K562 (cell line): ENCODE data around the gene ZNF629. TPM values are rescaled to one million over a fixed set of nuclear protein-coding genes. Genes with fewer than 3 reads are reported as not detected.

ENCODE experiments used
- ATF3 ChIP-seq, 2 experiments: fragments of 450-650 bp in 1 of 2; sonication (generic) in 1 of 2; formaldehyde crosslinking in 1 of 2; IDR thresholded peaks in 1 of 2; conservative IDR thresholded peaks in 1 of 2; 2 replicates each; pipeline versions ENCODE4 v1.6.1 to v1.8.1; 2016 to 2023; ENCODE audit warnings: mild to moderate bottlenecking in 2 of 2, moderate library complexity in 2 of 2, inconsistent platforms in 1 of 2, missing genetic modification reagents in 1 of 2
- HOMEZ ChIP-seq: fragments of 250-450 bp; sonication (Bioruptor Pico); IDR thresholded peaks from 2 replicates; pipeline ENCODE4 v1.4.0; 2020; ENCODE audit warnings: mild to moderate bottlenecking, moderate library complexity
- MAZ ChIP-seq, 2 experiments: fragments of 450-650 bp in 1 of 2; sonication (generic) in 1 of 2; formaldehyde crosslinking; IDR thresholded peaks in 1 of 2; conservative IDR thresholded peaks in 1 of 2; 2 replicates each; pipeline versions ENCODE4 v1.4.0 to v1.5.0; 2020; ENCODE audit warnings: mild to moderate bottlenecking in 1 of 2, missing genetic modification reagents in 1 of 2
- NCOA6 ChIP-seq: fragments of 450-650 bp; IDR thresholded peaks from 2 replicates; pipeline ENCODE4 v1.6.1; 2017; ENCODE audit warnings: mild to moderate bottlenecking
- RBM22 ChIP-seq: fragments of 200-400 bp; formaldehyde crosslinking; IDR thresholded peaks from 2 replicates; pipeline ENCODE4 v1.6.1; 2018; ENCODE audit warnings: low read length, low read depth; ENCODE audit not compliant: poor library complexity, severe bottlenecking
- SREBF2 ChIP-seq: sonication (generic); formaldehyde crosslinking; IDR thresholded peaks from 2 replicates; pipeline ENCODE4 v1.4.0; 2020; ENCODE audit warnings: mild to moderate bottlenecking, missing genetic modification reagents
- ZNF511 ChIP-seq: sonication (generic); formaldehyde crosslinking; IDR thresholded peaks from 2 replicates; pipeline ENCODE4 v1.8.0; 2022; ENCODE audit warnings: mild to moderate bottlenecking, missing genetic modification reagents
- polyA plus RNA-seq, 8 experiments: library from polyadenylated mRNA; depleted of rRNA in 4 of 8; stranded (reverse) in 5 of 8; unstranded in 3 of 8; fragments of >200 nt; fragmentation: Nextera tagmentation in 2 of 8; fragmentation: Illumina TruSeq in 1 of 8; extraction: Ambion mirVana in 2 of 8; extraction: Trizol in 1 of 8; gene quantifications; 2 replicates each; pipeline versions ENCODE4 v1.2.1 to v1.2.3, GENCODE V29; 2011 to 2014; ENCODE audit warnings: inconsistent platforms in 1 of 8, missing spikeins in 1 of 8
- total RNA-seq, 7 experiments: library from RNA; depleted of rRNA in 6 of 7; stranded (reverse); fragments of >200 nt in 6 of 7; fragmentation: Illumina TruSeq in 2 of 7; extraction: Trizol in 2 of 7; gene quantifications; 2 replicates each; pipeline versions ENCODE4 v1.2.1 to v1.2.3, GENCODE V29; 2011 to 2021; ENCODE audit warnings: low replicate concordance in 1 of 7
- TF ChIP-seq, protein P1 (sequence below): conservative IDR thresholded peaks from 2 replicates; pipeline ENCODE4 v1.6.1; 2011; ENCODE audit warnings: low read depth, mild to moderate bottlenecking, low read length; ENCODE audit not compliant: control insufficient read depth
- TF ChIP-seq, protein P2 (sequence below): fragments of 250-450 bp; sonication (Bioruptor Pico); IDR thresholded peaks from 2 replicates; pipeline ENCODE4 v1.4.0; 2020; ENCODE audit warnings: mild to moderate bottlenecking, moderate library complexity

ZNF629 gene
- total and polyA plus RNA-seq, 9 of the 15 experiments (the other 6 are each of a cell fraction or from before 2014, with no cell fraction given) = 0.44 to 18.8 (median 7.4) TPM

- TF ChIP-seq ATF3 (IDR thresholded peaks at IDR 0.05) (no peak), ATF3 (CRISPR knock-in tag; conservative IDR thresholded peaks at IDR 0.05) (no peak), ZNF511 (CRISPR knock-in tag) (peak; percentile 34; the same call in 1 of the 2 replicates), NCOA6 (no peak), MAZ (CRISPR knock-in tag; conservative IDR thresholded peaks at IDR 0.05 in 1 of 2, IDR thresholded peaks at IDR 0.05 in 1 of 2) (peak; percentile 79 to 95), HOMEZ (peak; percentile 46; the same call in 1 of the 2 replicates), SREBF2 (CRISPR knock-in tag) (no peak), RBM22 (peak; percentile 59)
- TF ChIP-seq, protein P1, sequence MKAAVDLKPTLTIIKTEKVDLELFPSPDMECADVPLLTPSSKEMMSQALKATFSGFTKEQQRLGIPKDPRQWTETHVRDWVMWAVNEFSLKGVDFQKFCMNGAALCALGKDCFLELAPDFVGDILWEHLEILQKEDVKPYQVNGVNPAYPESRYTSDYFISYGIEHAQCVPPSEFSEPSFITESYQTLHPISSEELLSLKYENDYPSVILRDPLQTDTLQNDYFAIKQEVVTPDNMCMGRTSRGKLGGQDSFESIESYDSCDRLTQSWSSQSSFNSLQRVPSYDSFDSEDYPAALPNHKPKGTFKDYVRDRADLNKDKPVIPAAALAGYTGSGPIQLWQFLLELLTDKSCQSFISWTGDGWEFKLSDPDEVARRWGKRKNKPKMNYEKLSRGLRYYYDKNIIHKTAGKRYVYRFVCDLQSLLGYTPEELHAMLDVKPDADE = peak; percentile 4; the same call in 1 of the 2 replicates
- TF ChIP-seq, protein P2, sequence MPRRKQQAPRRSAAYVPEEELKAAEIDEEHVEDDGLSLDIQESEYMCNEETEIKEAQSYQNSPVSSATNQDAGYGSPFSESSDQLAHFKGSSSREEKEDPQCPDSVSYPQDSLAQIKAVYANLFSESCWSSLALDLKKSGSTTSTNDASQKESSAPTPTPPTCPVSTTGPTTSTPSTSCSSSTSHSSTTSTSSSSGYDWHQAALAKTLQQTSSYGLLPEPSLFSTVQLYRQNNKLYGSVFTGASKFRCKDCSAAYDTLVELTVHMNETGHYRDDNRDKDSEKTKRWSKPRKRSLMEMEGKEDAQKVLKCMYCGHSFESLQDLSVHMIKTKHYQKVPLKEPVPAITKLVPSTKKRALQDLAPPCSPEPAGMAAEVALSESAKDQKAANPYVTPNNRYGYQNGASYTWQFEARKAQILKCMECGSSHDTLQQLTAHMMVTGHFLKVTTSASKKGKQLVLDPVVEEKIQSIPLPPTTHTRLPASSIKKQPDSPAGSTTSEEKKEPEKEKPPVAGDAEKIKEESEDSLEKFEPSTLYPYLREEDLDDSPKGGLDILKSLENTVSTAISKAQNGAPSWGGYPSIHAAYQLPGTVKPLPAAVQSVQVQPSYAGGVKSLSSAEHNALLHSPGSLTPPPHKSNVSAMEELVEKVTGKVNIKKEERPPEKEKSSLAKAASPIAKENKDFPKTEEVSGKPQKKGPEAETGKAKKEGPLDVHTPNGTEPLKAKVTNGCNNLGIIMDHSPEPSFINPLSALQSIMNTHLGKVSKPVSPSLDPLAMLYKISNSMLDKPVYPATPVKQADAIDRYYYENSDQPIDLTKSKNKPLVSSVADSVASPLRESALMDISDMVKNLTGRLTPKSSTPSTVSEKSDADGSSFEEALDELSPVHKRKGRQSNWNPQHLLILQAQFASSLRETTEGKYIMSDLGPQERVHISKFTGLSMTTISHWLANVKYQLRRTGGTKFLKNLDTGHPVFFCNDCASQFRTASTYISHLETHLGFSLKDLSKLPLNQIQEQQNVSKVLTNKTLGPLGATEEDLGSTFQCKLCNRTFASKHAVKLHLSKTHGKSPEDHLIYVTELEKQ = no peak
Observed at GRCh38 chr16:30805370-30806169, 18.6 kb upstream of the ZNF629 start (continued).
